ENCODE measurements around the gene MSH3. TPM values are rescaled to one million over a fixed set of nuclear protein-coding genes. Genes with fewer than 3 reads are reported as not detected.

MSH3 gene
- total RNA-seq, 2 donors from 2014 or later = 12.6 to 14.9 TPM

DNA sequence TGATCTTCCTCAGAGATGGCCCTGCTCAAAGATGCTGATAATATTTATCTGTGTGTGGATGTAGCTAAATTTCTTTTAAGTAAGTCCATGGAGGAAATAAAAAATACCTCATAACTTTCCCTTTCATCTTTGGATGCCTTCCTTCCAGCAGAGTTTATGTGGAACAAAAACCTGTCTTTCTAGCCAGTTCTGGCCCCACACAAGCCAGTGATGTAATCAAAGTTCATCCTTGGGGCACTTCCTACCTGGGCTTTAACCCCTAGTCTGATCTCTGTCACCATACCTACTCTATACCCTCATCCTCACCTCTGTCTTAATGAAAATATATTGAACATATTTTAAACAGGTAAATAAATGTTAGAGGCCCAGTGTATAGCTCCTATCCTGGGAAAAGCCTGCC, 265.9 kb downstream of the MSH3 start:
- TF ChIP-seq, protein P1, sequence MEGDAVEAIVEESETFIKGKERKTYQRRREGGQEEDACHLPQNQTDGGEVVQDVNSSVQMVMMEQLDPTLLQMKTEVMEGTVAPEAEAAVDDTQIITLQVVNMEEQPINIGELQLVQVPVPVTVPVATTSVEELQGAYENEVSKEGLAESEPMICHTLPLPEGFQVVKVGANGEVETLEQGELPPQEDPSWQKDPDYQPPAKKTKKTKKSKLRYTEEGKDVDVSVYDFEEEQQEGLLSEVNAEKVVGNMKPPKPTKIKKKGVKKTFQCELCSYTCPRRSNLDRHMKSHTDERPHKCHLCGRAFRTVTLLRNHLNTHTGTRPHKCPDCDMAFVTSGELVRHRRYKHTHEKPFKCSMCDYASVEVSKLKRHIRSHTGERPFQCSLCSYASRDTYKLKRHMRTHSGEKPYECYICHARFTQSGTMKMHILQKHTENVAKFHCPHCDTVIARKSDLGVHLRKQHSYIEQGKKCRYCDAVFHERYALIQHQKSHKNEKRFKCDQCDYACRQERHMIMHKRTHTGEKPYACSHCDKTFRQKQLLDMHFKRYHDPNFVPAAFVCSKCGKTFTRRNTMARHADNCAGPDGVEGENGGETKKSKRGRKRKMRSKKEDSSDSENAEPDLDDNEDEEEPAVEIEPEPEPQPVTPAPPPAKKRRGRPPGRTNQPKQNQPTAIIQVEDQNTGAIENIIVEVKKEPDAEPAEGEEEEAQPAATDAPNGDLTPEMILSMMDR (IDR thresholded peaks at IDR 0.05) = no peak
- TF ChIP-seq POLR2A (IDR thresholded peaks at IDR 0.05) (no peak), POLR2AphosphoS5 (IDR thresholded peaks at IDR 0.05) (no peak)
- Histone ChIP-seq H3K27me3 (replicated peaks; ENCODE audit: insufficient read depth) (no peaks in the 10 kb centered on the region), H3K4me1 (replicated peaks) (no peaks in the 10 kb centered on the region), H3K36me3 (no peaks in the 10 kb centered on the region), H3K4me3 (no peak overlapping the region), H3K27ac (no peak overlapping the region), H3K9me3 (no peaks in the 10 kb centered on the region)
- intact Hi-C loops (cut with DNase I) = no loop called here
- no peak for DNase-seq (ENCODE audit: low spot score)

DNA sequence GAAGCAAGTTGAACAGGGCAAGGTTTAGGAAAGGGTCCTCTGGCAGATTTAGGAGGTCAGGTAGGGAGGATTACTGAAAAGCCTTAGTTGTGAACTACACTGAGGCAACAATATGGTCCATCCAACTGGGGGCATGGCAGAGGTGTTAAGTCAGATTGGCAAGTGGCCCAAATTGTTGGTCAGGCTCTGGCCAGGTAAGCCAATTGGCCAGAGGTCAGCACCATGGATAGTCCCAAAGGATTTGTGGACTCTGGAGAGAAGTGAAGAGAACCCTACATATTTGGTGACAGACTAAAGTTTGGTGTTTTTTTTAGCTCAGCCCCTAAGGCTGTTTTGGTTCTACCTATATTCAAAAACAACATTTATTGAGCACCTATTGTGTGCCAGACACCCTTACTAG, 266.6 kb downstream of the MSH3 start:
- Histone ChIP-seq H3K4me1 (replicated peaks) (no peaks in the 10 kb centered on the region), H3K27ac (no peak overlapping the region), H3K27me3 (replicated peaks; ENCODE audit: insufficient read depth) (no peaks in the 10 kb centered on the region), H3K4me3 (no peak overlapping the region), H3K36me3 (no peaks in the 10 kb centered on the region), H3K9me3 (no peaks in the 10 kb centered on the region)
- TF ChIP-seq POLR2AphosphoS5 (IDR thresholded peaks at IDR 0.05) (no peak), POLR2A (IDR thresholded peaks at IDR 0.05) (no peak)
- TF ChIP-seq, protein P1 (IDR thresholded peaks at IDR 0.05) = no peak
- DNase-seq (ENCODE audit: low spot score) = no peak
- intact Hi-C loops (cut with DNase I) = no loop called here

DNA sequence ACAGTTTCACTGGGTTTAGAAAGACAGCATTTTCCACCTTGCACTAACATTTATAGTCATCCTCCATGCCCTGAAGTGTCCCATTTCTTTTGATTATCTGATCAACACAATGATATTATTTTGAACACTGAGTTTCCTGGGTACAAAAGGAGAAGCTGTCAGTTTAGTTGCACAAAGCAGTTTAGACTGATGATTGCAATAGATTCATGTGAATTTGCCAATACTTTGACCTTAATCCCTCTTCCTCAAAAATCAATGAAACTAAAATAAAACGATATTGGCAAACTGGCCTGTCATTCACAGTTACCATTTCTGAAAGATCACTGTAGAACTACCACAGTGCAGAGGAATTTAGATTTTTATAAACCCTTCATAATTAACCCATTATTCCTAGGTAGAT, 271.5 kb downstream of the MSH3 start:
- H3K36me3 ChIP-seq = no peaks in the 10 kb centered on the region
- no peak overlapping the region for H3K4me3 ChIP-seq
- no peaks in the 10 kb centered on the region for H3K27me3 ChIP-seq (replicated peaks; ENCODE audit: insufficient read depth)
- H3K27ac ChIP-seq = no peak overlapping the region
- H3K4me1 ChIP-seq (replicated peaks) = no peaks in the 10 kb centered on the region
- no peak for TF ChIP-seq POLR2A (IDR thresholded peaks at IDR 0.05)
- 86% methylated on average over 1 of the region's 1 CpG for WGBS
- no peak for DNase-seq (ENCODE audit: low spot score)
- H3K9me3 ChIP-seq = no peaks in the 10 kb centered on the region
- intact Hi-C loops (cut with DNase I) = no loop called here

Small RNA genes lying within 50 kb of the gene (small RNA-seq; reads per million reads assigned to genes)
- gene MTRNR2L2 = 0 reads per million in 2 donors

Other genes with a start within 250 kb of the MSH3 start
- gene ZFYVE16, start 246.6 kb upstream of the MSH3 start, total RNA-seq = 10 to 100 TPM; 29.4 to 41.1 TPM
- 1 to 10 TPM; 3.2 to 3.3 TPM for gene FAM151B, start 166.6 kb upstream of the MSH3 start, total RNA-seq
- under 1 TPM in 1 of 2 donors, not detected in 1; 0.18 TPM for gene ANKRD34B, start 84.4 kb upstream of the MSH3 start, total RNA-seq
- 10 to 100 TPM in 1 of 2 donors, 1 to 10 TPM in 1; 6.8 to 15.7 TPM for gene DHFR, start 331 bp downstream of the MSH3 start, total RNA-seq

All from prostate gland (tissue), 2 donors.